Left lung (tissue), 10 donors: ENCODE data around the gene NHLRC2. TPM values are rescaled to one million over a fixed set of nuclear protein-coding genes. Genes with fewer than 3 reads are reported as not detected.

Source experiments
- ATAC-seq: fragments of 200-7000 bp; cut with Tn5 transposase; one replicate; pipeline ENCODE4 v1.9.1; 2020; ENCODE audit warnings: moderate library complexity
- DNase-seq, 4 donors: peaks; one replicate each; pipeline ENCODE4 v3.0.0-alpha.2; 2013 to 2020
- H3K27ac ChIP-seq, 2 donors: fragments of 200-600 bp; sonication (generic) in 1 of 2; one replicate each; pipeline versions ENCODE4 v1.5.0 to v1.8.0; 2020 to 2021
- H3K27me3 ChIP-seq, 2 donors: fragments of 200-600 bp; sonication (generic) in 1 of 2; one replicate each; pipeline versions ENCODE4 v1.5.0 to v1.8.0; 2020 to 2021
- H3K36me3 ChIP-seq, 2 donors: fragments of 200-600 bp; sonication (generic) in 1 of 2; one replicate each; pipeline versions ENCODE4 v1.5.0 to v1.8.0; 2020 to 2021
- H3K4me1 ChIP-seq, 2 donors: fragments of 200-600 bp; one replicate each; pipeline ENCODE4 v1.8.0; 2021
- H3K4me3 ChIP-seq, 2 donors: fragments of 200-600 bp; sonication (generic) in 1 of 2; one replicate each; pipeline versions ENCODE4 v1.5.0 to v1.8.0; 2020 to 2021; ENCODE audit warnings: mild to moderate bottlenecking in 1 of 2
- H3K9me3 ChIP-seq, 2 donors: fragments of 200-600 bp; sonication (generic) in 1 of 2; one replicate each; pipeline versions ENCODE4 v1.5.0 to v1.8.0; 2020 to 2021
- intact Hi-C, 2 donors: fragments of 100-400 bp; cut with DNase I; formaldehyde crosslinking; loops; one replicate each; pipeline versions ENCODE4 v1.11.2 to v1.14.2; 2022
- polyA plus RNA-seq, 6 donors: library from polyadenylated mRNA; unstranded; fragments of 120-200 nt; gene quantifications; one replicate each; pipeline ENCODE4 v1.2.1, GENCODE V29; 2013; ENCODE audit not compliant: insufficient read length in 6 of 6
- total RNA-seq, 2 donors: library from RNA; stranded (reverse); fragmentation: NEBNext Ultra II Directional; extraction: Animal tissue kit (Norgen Biotek cat#: 25700); gene quantifications; one replicate each; pipeline ENCODE4 v1.2.1, GENCODE V29; 2021
- TF ChIP-seq, protein P1 (sequence below), 2 donors: fragments of 200-600 bp; sonication (generic) in 1 of 2; IDR thresholded peaks; one replicate each; pipeline versions ENCODE4 v1.5.0 to v1.8.0; 2021; ENCODE audit warnings: antibody characterized with exemption in 2 of 2
- donor health status: DM: no; HTN: yes; CAD: no.
- donor health status: DM: no; HTN: no; CAD: no.

NHLRC2 gene
- total and polyA plus RNA-seq, 8 donors, result 22.0 to 48.2 (median 26.6) TPM

DNA sequence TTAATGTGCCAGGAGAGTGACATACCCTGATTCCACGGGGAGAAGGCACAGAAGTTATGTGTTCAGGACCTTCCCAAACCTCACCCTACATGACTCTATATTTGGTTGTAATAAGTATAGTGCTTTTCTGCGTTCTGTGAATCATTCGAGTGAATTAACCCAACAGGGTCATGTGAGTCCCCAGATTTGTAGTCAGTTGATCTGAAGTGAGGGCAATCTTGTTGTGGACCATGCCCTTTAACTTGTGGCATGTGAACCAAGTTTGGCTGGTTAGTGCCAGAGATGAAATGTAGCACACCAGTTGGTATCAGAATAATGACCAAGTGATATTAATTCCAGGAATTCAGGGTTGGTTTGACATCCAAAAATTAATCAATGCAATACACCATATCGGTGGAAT is 70.2 kb downstream of the NHLRC2 start:
- TF ChIP-seq, protein P1, sequence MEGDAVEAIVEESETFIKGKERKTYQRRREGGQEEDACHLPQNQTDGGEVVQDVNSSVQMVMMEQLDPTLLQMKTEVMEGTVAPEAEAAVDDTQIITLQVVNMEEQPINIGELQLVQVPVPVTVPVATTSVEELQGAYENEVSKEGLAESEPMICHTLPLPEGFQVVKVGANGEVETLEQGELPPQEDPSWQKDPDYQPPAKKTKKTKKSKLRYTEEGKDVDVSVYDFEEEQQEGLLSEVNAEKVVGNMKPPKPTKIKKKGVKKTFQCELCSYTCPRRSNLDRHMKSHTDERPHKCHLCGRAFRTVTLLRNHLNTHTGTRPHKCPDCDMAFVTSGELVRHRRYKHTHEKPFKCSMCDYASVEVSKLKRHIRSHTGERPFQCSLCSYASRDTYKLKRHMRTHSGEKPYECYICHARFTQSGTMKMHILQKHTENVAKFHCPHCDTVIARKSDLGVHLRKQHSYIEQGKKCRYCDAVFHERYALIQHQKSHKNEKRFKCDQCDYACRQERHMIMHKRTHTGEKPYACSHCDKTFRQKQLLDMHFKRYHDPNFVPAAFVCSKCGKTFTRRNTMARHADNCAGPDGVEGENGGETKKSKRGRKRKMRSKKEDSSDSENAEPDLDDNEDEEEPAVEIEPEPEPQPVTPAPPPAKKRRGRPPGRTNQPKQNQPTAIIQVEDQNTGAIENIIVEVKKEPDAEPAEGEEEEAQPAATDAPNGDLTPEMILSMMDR (IDR thresholded peaks at IDR 0.05), result no peak
- no peaks in the 10 kb centered on the region for H3K27me3 ChIP-seq
- intact Hi-C loops, result no loop called here
- H3K9me3 ChIP-seq, result peaks cover 0 to 13% of the 10 kb centered on the region in 2 donors
- H3K36me3 ChIP-seq, result no peaks in the 10 kb centered on the region
- ATAC-seq (no peak), DNase-seq (no peak)
- H3K27ac ChIP-seq, result no peak overlapping the region
- no peak overlapping the region for H3K4me3 ChIP-seq
- H3K4me1 ChIP-seq, result peaks cover 0 to 8% of the 10 kb centered on the region in 2 donors

DNA sequence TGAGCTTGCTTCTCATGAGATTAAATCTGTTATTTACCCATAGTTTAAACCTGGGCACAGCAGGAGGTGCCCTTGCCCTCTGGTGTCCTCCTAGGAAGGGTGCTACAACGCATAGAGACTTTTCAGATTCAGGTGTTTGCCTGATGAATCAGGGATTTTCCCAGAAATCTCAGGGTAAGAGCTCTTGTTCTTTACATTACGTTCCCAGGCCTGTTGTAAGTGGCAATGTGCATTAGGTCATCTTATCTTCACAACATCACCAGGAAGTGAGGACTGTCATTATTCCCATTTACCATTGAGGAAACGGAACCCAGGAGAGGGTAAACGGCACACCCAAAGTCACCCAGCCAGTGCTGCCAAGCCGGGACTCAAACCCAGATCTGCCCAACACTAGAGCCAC is 73.0 kb downstream of the NHLRC2 start:
- ATAC-seq, result peak; percentile 68
- H3K4me3 ChIP-seq, result no peak overlapping the region
- peaks cover 0 to 2% of the 10 kb centered on the region in 2 donors for H3K4me1 ChIP-seq
- H3K36me3 ChIP-seq, result no peaks in the 10 kb centered on the region
- peaks cover 0 to 13% of the 10 kb centered on the region in 2 donors for H3K9me3 ChIP-seq
- TF ChIP-seq, protein P1 (IDR thresholded peaks at IDR 0.05), result no peak
- intact Hi-C loops, result no loop called here
- no peak for DNase-seq
- H3K27ac ChIP-seq, result peak overlapping the region in 1 of 2 donors; percentile 30
- no peaks in the 10 kb centered on the region for H3K27me3 ChIP-seq

DNA sequence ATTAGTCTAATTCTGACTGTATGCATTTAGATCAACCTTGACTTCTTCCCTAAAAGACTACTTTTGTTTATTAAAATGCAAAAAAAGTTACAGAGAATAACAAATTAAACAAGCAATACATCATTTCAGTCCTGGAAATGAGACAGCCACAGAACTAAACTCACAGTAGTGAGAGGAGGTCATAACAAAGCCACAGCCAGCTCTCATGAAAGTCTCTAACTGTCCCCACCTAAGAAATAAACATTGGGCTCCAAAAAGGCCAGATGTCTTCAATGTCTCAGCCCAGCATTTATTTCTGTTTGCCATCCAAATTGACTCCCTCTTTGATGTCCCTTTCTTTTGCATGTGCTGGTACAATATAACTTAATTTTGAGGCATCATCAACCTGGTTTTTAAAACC is 74.4 kb downstream of the NHLRC2 start:
- Histone ChIP-seq H3K36me3 (no peaks in the 10 kb centered on the region), H3K9me3 (peaks cover 0 to 13% of the 10 kb centered on the region in 2 donors), H3K27ac (no peak overlapping the region), H3K4me3 (no peak overlapping the region), H3K4me1 (no peaks in the 10 kb centered on the region), H3K27me3 (no peaks in the 10 kb centered on the region)
- intact Hi-C loops, result no loop called here
- TF ChIP-seq, protein P1 (IDR thresholded peaks at IDR 0.05), result no peak
- DNase-seq (no peak), ATAC-seq (no peak)

DNA sequence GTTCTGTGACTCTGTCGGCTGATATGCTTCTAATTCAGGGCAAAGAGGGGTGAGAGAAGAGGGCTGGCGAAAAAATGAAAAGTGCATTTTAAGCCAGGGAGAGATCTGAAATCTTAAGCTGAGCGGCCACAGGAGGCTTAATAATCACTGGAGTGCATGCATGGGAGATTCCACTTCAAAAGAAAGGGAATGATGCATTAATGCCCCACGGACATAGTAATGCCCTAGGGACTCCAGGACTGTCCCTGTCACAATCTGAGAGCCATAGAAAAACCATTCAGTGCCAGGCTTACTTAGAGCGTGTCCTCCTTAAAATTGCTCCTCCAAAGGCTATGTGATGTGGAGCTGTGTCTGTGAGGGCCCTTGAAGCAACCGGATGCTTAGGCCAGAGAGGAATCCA is 75.1 kb downstream of the NHLRC2 start:
- Histone ChIP-seq H3K4me3 (no peak overlapping the region), H3K36me3 (no peaks in the 10 kb centered on the region), H3K4me1 (no peaks in the 10 kb centered on the region), H3K9me3 (peaks cover 0 to 9% of the 10 kb centered on the region in 2 donors), H3K27me3 (no peaks in the 10 kb centered on the region), H3K27ac (no peak overlapping the region)
- no peak for ATAC-seq
- intact Hi-C loops, result no loop called here
- TF ChIP-seq, protein P1 (IDR thresholded peaks at IDR 0.05), result no peak
- no peak for DNase-seq

DNA sequence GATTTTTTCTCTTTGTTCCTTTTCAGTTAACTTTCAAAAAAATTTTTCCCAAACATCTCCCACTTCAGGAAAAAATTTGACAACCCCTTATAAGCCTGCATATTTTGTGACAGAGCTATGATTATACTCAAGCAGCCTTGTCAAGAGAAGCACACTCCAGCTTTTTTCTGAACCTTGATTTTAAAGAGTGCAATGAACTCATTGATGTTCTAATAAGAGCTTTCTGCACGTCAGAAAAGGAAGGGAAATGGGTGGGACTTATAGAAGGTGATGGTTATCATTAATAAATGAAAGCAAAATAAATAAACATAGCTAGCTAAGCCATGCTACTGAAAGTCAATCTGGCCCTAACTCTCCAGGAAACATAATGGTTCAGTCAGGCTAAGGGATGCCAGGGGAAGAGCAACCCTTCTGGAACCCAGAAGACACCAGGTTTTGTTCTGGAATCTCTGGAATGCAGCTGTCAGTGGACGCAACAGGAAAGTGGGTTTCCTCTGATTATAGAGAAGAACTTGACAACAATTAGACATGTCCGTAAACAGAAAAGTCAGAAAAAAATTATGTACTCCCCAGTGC is 76.1 kb downstream of the NHLRC2 start:
- no peaks in the 10 kb centered on the region for H3K9me3 ChIP-seq
- H3K4me3 ChIP-seq, result no peak overlapping the region
- H3K4me1 ChIP-seq, result no peaks in the 10 kb centered on the region
- peak overlapping the region in 1 of 2 donors; percentile 33 for H3K27ac ChIP-seq
- no peaks in the 10 kb centered on the region for H3K27me3 ChIP-seq
- no peak for ATAC-seq
- intact Hi-C loops, result no loop called here
- no peak for DNase-seq
- TF ChIP-seq, protein P1 (IDR thresholded peaks at IDR 0.05), result no peak
- H3K36me3 ChIP-seq, result no peaks in the 10 kb centered on the region
